DMS153 (cell line): Measurements from ENCODE around the gene TENT4B.
"Not testable (repeated sequence)": the region's sequence is repeated elsewhere in the genome, so short reads cannot be mapped to it uniquely, and the experiment has no call there.

Source experiments
- DNase-seq: peaks from one replicate; lab custom pipeline; 2025; lab: John Stamatoyannopoulos, UW

Gene TENT4B

GRCh38 chr16:50234771-50235556 is 81.9 kb downstream of the TENT4B start:
- DNase-seq: no peak

- DNase-seq: no peak
Observed at GRCh38 chr16:50235581-50235980, 82.5 kb downstream of the TENT4B start.

- no peak for DNase-seq
Observed at GRCh38 chr16:50238314-50238713, 85.2 kb downstream of the TENT4B start.

- no peak for DNase-seq
Observed at GRCh38 chr16:50238868-50239301, 85.8 kb downstream of the TENT4B start.

- not testable (repeated sequence) for DNase-seq
Observed at GRCh38 chr16:50243024-50243423, 89.9 kb downstream of the TENT4B start.

GRCh38 chr16:50244140-50244503 is 91.0 kb downstream of the TENT4B start:
- DNase-seq: no peak

GRCh38 chr16:50244504-50245416 is 91.7 kb downstream of the TENT4B start:
- DNase-seq: no peak

- DNase-seq: no peak
Observed at GRCh38 chr16:50245417-50246298, 92.6 kb downstream of the TENT4B start.

- DNase-seq: no peak
Observed at GRCh38 chr16:50246299-50247122, 93.4 kb downstream of the TENT4B start.

GRCh38 chr16:50247123-50247905 is 94.2 kb downstream of the TENT4B start:
- DNase-seq: no peak

- no peak for DNase-seq
Observed at GRCh38 chr16:50247906-50248608, 95.0 kb downstream of the TENT4B start.

- no peak for DNase-seq
Observed at GRCh38 chr16:50248845-50249244, 95.7 kb downstream of the TENT4B start.

- no peak for DNase-seq
Observed at GRCh38 chr16:50251375-50252081, 98.4 kb downstream of the TENT4B start.

- no peak for DNase-seq
Observed at GRCh38 chr16:50252082-50252611, 99.0 kb downstream of the TENT4B start.

GRCh38 chr16:50252874-50253513 is 99.9 kb downstream of the TENT4B start:
- no peak for DNase-seq

GRCh38 chr16:50253514-50253910 is 100.4 kb downstream of the TENT4B start:
- DNase-seq: no peak

GRCh38 chr16:50254072-50254471 is 101.0 kb downstream of the TENT4B start:
- no peak for DNase-seq

- DNase-seq: no peak
Observed at GRCh38 chr16:50255538-50255937, 102.4 kb downstream of the TENT4B start.
